HepG2 (cell line): ENCODE data around the gene FMNL2. TPM values are rescaled to one million over a fixed set of nuclear protein-coding genes. Genes with fewer than 3 reads are reported as not detected.
A peak's percentile ranks its signal among the peaks of the same experiment; 100 is the strongest.

Experiments used
- AHDC1 ChIP-seq: sonication (generic); formaldehyde crosslinking; IDR thresholded peaks from 2 replicates; pipeline ENCODE4 v1.5.1; 2020; ENCODE audit warnings: mild to moderate bottlenecking, missing genetic modification reagents, borderline replicate concordance
- ATAD3A ChIP-seq: sonication (generic); formaldehyde crosslinking; IDR thresholded peaks from 2 replicates; pipeline ENCODE4 v1.4.0; 2020; ENCODE audit warnings: missing genetic modification reagents
- EHMT2 ChIP-seq: fragments of 200-600 bp; sonication (generic); IDR thresholded peaks from 2 replicates; pipeline ENCODE4 v1.7.0; 2017; ENCODE audit warnings: antibody characterized with exemption, low read depth, low read length, borderline replicate concordance
- HDAC2 ChIP-seq: sonication (generic); formaldehyde crosslinking; IDR thresholded peaks from 2 replicates; pipeline ENCODE4 v1.4.0; 2020; ENCODE audit warnings: missing genetic modification reagents
- HMGXB4 ChIP-seq, 2 experiments: sonication (generic) in 1 of 2; formaldehyde crosslinking in 1 of 2; IDR thresholded peaks; 2 replicates each; pipeline versions ENCODE4 v1.4.0 to v1.6.1; 2018 to 2020; ENCODE audit warnings: missing genetic modification reagents in 2 of 2, borderline replicate concordance in 1 of 2, low read depth in 1 of 2, mild to moderate bottlenecking in 1 of 2, missing biosample characterization in 1 of 2
- HNF4A ChIP-seq: sonication (generic); formaldehyde crosslinking; IDR thresholded peaks from 2 replicates; pipeline ENCODE4 v1.4.0; 2020; ENCODE audit warnings: missing genetic modification reagents
- HOXA7 ChIP-seq: sonication (generic); formaldehyde crosslinking; IDR thresholded peaks from 2 replicates; pipeline ENCODE4 v1.8.1; 2022; ENCODE audit warnings: mild to moderate bottlenecking, missing genetic modification reagents, moderate library complexity
- ISX ChIP-seq: sonication (generic); formaldehyde crosslinking; conservative IDR thresholded peaks from 2 replicates; pipeline ENCODE4 v1.5.0; 2020; ENCODE audit warnings: missing genetic modification reagents
- NFATC3 ChIP-seq: sonication (generic); formaldehyde crosslinking; IDR thresholded peaks from 2 replicates; pipeline ENCODE4 v1.5.1; 2020; ENCODE audit warnings: mild to moderate bottlenecking, missing genetic modification reagents
- NFKB2 ChIP-seq: sonication (generic); formaldehyde crosslinking; IDR thresholded peaks from 2 replicates; pipeline ENCODE4 v1.4.0; 2020; ENCODE audit warnings: missing genetic modification reagents, borderline replicate concordance
- PRDM15 ChIP-seq: sonication (generic); formaldehyde crosslinking; IDR thresholded peaks from 2 replicates; pipeline ENCODE4 v1.4.0; 2020; ENCODE audit warnings: missing genetic modification reagents
- RBM22 ChIP-seq: fragments of 200-400 bp; formaldehyde crosslinking; optimal IDR thresholded peaks from 2 replicates; pipeline ENCODE3; 2017; ENCODE audit warnings: mild to moderate bottlenecking, low read length, moderate library complexity
- RFX1 ChIP-seq: fragments of 450-650 bp; IDR thresholded peaks from 2 replicates; pipeline ENCODE4 v1.6.1; 2017
- SMC3 ChIP-seq: IDR thresholded peaks from 2 replicates; pipeline ENCODE4 v1.6.1; 2011; ENCODE audit warnings: low read length, improper control_type of control experiment
- SNAPC2 ChIP-seq: sonication (generic); formaldehyde crosslinking; IDR thresholded peaks from 2 replicates; pipeline ENCODE4 v1.8.1; 2022; ENCODE audit warnings: mild to moderate bottlenecking, missing genetic modification reagents
- SOX5 ChIP-seq: IDR thresholded peaks from 2 replicates; pipeline ENCODE4 v1.6.1; 2016; ENCODE audit warnings: borderline replicate concordance
- TEAD2 ChIP-seq: sonication (generic); formaldehyde crosslinking; IDR thresholded peaks from 2 replicates; pipeline ENCODE4 v1.9.0; 2021; ENCODE audit warnings: missing genetic modification reagents
- XBP1 ChIP-seq: sonication (generic); formaldehyde crosslinking; IDR thresholded peaks from 2 replicates; pipeline ENCODE4 v1.5.0; 2020; ENCODE audit warnings: missing genetic modification reagents
- ZFP90 ChIP-seq: sonication (generic); formaldehyde crosslinking; IDR thresholded peaks from 2 replicates; pipeline ENCODE4 v1.8.0; 2022; ENCODE audit warnings: missing genetic modification reagents, mild to moderate bottlenecking, inconsistent platforms, borderline replicate concordance
- ZSCAN30 ChIP-seq: sonication (generic); formaldehyde crosslinking; IDR thresholded peaks from 2 replicates; pipeline ENCODE4 v1.5.0; 2020; ENCODE audit warnings: mild to moderate bottlenecking, missing genetic modification reagents
- polyA plus RNA-seq, 8 experiments: library from polyadenylated mRNA; depleted of rRNA in 3 of 8; stranded (reverse) in 7 of 8; unstranded in 1 of 8; fragments of >200 nt; fragmentation: Illumina TruSeq in 4 of 8; extraction: Trizol in 4 of 8; gene quantifications; 2 replicates each; pipeline versions ENCODE4 v1.2.1 to v1.2.3, GENCODE V29; 2011 to 2016; ENCODE audit warnings: low read depth in 4 of 8, missing spikeins in 1 of 8, mixed read lengths in 1 of 8; ENCODE audit not compliant: insufficient read depth in 1 of 8
- total RNA-seq, 5 experiments: library from RNA; depleted of rRNA; stranded (reverse); fragments of >200 nt; fragmentation: Illumina TruSeq; extraction: Trizol; gene quantifications; 2 replicates each; pipeline ENCODE4 v1.2.3, GENCODE V29; 2016; ENCODE audit warnings: low read depth in 1 of 5

Gene FMNL2
- total and polyA plus RNA-seq, 2 of the 13 experiments (the other 11 are each of a cell fraction or from before 2014, with no cell fraction given) = 66.5 to 67.7 TPM

GRCh38 chr2:152342259-152343046, 7.5 kb downstream of the FMNL2 start (continued):
- TF ChIP-seq AHDC1 (CRISPR knock-in tag) (no peak), ISX (no peak), SMC3 (no peak), HDAC2 (CRISPR knock-in tag) (0 out of 2 replicates have a peak, but pooled peaks have one; percentile 28), ATAD3A (CRISPR knock-in tag) (no peak), RFX1 (no peak), TEAD2 (CRISPR knock-in tag) (no peak), HMGXB4 (CRISPR knock-in tag; IDR thresholded peaks at IDR 0.05; ENCODE audit: borderline replicate concordance in 1 of 2, low read depth in 1 of 2) (no peak), NFKB2 (CRISPR knock-in tag) (no peak), ZSCAN30 (CRISPR knock-in tag) (no peak), ZFP90 (CRISPR knock-in tag) (no peak), NFATC3 (CRISPR knock-in tag) (no peak), PRDM15 (CRISPR knock-in tag) (0 out of 2 replicates have a peak, but pooled peaks have one; percentile 55), HOXA7 (CRISPR knock-in tag) (no peak), XBP1 (CRISPR knock-in tag) (no peak), HNF4A (CRISPR knock-in tag) (peak; percentile 32; the same call in 1 of the 2 replicates), SOX5 (CRISPR knock-in tag) (no peak), RBM22 (peak; percentile 14), SNAPC2 (CRISPR knock-in tag) (no peak), EHMT2 (no peak)
